HuH-7 (cell line): ENCODE data around the gene TANC1.
A peak's percentile ranks its signal among the peaks of the same experiment; 100 is the strongest.

Experiments
- DNase-seq: peaks from one replicate; pipeline ENCODE4 v3.0.0; 2011; ENCODE audit warnings: low spot score

Gene TANC1

GRCh38 chr2:158994920-158995676, 26.7 kb downstream of the TANC1 start:
- peak; percentile 57 for DNase-seq

- no peak for DNase-seq
Measured at GRCh38 chr2:158995677-158996049, 27.2 kb downstream of the TANC1 start.

GRCh38 chr2:158996378-158996993, 28.0 kb downstream of the TANC1 start:
- DNase-seq, result no peak

- DNase-seq, result no peak
Measured at GRCh38 chr2:158997037-158997790, 28.8 kb downstream of the TANC1 start.

- DNase-seq, result no peak
Measured at GRCh38 chr2:158998551-158999248, 30.3 kb downstream of the TANC1 start.

GRCh38 chr2:158999458-158999857, 31.0 kb downstream of the TANC1 start:
- DNase-seq, result no peak

GRCh38 chr2:159000072-159000471, 31.6 kb downstream of the TANC1 start:
- no peak for DNase-seq

- DNase-seq, result no peak
Measured at GRCh38 chr2:159002462-159003111, 34.1 kb downstream of the TANC1 start.

GRCh38 chr2:159003555-159003954, 35.1 kb downstream of the TANC1 start:
- no peak for DNase-seq

- DNase-seq, result no peak
Measured at GRCh38 chr2:159004849-159005248, 36.4 kb downstream of the TANC1 start.

- DNase-seq, result no peak
Measured at GRCh38 chr2:159009940-159010339, 41.5 kb downstream of the TANC1 start.

GRCh38 chr2:159010340-159010739, 41.9 kb downstream of the TANC1 start:
- DNase-seq, result no peak

GRCh38 chr2:159010963-159011362, 42.5 kb downstream of the TANC1 start:
- no peak for DNase-seq

GRCh38 chr2:159012142-159012541, 43.7 kb downstream of the TANC1 start:
- DNase-seq, result no peak

- no peak for DNase-seq
Measured at GRCh38 chr2:159013103-159013502, 44.7 kb downstream of the TANC1 start.

GRCh38 chr2:159015174-159015573, 46.7 kb downstream of the TANC1 start:
- no peak for DNase-seq

GRCh38 chr2:159015823-159016222, 47.4 kb downstream of the TANC1 start:
- no peak for DNase-seq

- DNase-seq, result no peak
Measured at GRCh38 chr2:159017837-159018236, 49.4 kb downstream of the TANC1 start.

- DNase-seq, result no peak
Measured at GRCh38 chr2:159019021-159019420, 50.6 kb downstream of the TANC1 start.

GRCh38 chr2:159022019-159022418, 53.6 kb downstream of the TANC1 start:
- no peak for DNase-seq

GRCh38 chr2:159026170-159026569, 57.7 kb downstream of the TANC1 start:
- no peak for DNase-seq

GRCh38 chr2:159028776-159029175, 60.3 kb downstream of the TANC1 start:
- no peak for DNase-seq
